Skeletal muscle tissue (tissue), 4 donors: ENCODE measurements around the gene CPZ. TPM values are rescaled to one million over a fixed set of nuclear protein-coding genes. Genes with fewer than 3 reads are reported as not detected.
"Not testable (repeated sequence)": the region's sequence is repeated elsewhere in the genome, so short reads cannot be mapped to it uniquely, and the experiment has no call there.

ENCODE experiments used
- H3K27ac ChIP-seq: one replicate; pipeline ENCODE4 v1.7.0; 2013; ENCODE audit warnings: mild to moderate bottlenecking, low read depth, low read length, inconsistent platforms
- H3K27me3 ChIP-seq, 3 donors: one replicate each; pipeline ENCODE4 v1.7.0; 2013; ENCODE audit warnings: low read length in 3 of 3; ENCODE audit not compliant: control insufficient read depth in 3 of 3, insufficient read depth in 3 of 3
- H3K36me3 ChIP-seq, 3 donors: one replicate each; pipeline ENCODE4 v1.7.0; 2013; ENCODE audit warnings: low read length in 3 of 3; ENCODE audit not compliant: control insufficient read depth in 3 of 3, insufficient read depth in 3 of 3
- H3K4me1 ChIP-seq, 3 donors: one replicate each; pipeline ENCODE4 v1.7.0; 2013; ENCODE audit warnings: low read length in 3 of 3, mild to moderate bottlenecking in 3 of 3; ENCODE audit not compliant: control insufficient read depth in 3 of 3, insufficient read depth in 3 of 3
- H3K4me3 ChIP-seq, 3 donors: one replicate each; pipeline ENCODE4 v1.7.0; 2013; ENCODE audit warnings: low read length in 3 of 3
- H3K9ac ChIP-seq, 3 donors: one replicate each; pipeline ENCODE4 v1.7.0; 2013; ENCODE audit warnings: low read length in 3 of 3, mild to moderate bottlenecking in 3 of 3, moderate library complexity in 2 of 3, low read depth in 1 of 3
- H3K9me3 ChIP-seq, 3 donors: one replicate each; pipeline ENCODE4 v1.7.0; 2013; ENCODE audit warnings: low read length in 3 of 3; ENCODE audit not compliant: control insufficient read depth in 3 of 3
- total RNA-seq: library from RNA; depleted of rRNA; stranded (reverse); fragments of >200 nt; gene quantifications from one replicate; pipeline ENCODE4 v1.2.3, GENCODE V29; 2014
- donor health status: Osteomylitis.

The CPZ gene
- total RNA-seq, 1 donor from 2014 or later: 11.5 TPM

DNA sequence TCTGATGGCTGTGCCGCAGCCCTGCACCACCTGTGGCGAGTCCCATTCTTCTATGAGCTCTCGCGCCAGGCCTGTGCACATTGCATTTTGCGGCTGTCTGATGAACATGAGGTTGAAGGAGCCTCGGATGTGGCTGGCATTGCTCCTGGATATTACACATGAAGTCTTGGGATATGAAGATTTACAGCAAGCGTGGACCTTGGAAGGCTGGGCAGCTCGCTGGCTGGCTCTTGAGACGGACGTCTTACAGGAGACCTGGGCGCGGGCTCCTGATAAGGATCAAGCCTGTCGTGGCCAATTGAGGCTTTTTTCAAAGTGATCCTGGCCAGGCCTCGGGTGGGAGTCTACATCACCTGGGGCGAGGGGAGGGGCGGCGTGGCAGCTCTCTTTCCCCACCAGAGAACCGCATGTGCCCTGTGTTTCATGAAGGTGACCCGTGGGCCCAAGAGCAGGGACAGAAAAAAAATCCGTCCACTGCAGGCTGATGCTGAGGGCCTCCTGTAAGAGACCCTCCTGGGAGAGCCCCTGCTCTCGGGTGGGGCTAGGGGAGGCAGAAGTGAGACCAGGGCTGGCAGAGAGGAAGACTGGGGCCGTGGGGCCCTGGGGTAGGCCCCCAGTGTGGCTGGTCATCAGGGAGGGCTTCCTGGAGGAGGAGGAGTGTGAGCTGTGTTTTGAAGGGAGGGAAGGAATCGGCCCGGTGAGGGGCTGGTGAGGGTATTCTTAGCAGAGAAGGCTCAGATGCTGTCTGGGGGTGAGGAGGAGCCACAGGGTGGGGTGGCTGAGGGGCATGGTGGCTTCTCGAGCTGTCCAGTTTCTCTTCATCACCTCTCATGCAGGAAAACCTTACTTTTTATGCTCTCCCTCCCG is 23.6 kb downstream of the CPZ start:
- no peak overlapping the region for H3K9ac ChIP-seq
- H3K27me3 ChIP-seq: peaks cover 0 to 27% (median 7%) of the 10 kb centered on the region in 3 donors
- H3K27ac ChIP-seq: no peak overlapping the region
- H3K36me3 ChIP-seq: no peaks in the 10 kb centered on the region
- H3K4me1 ChIP-seq: peaks cover 0 to 3% (median 0%) of the 10 kb centered on the region in 3 donors
- no peaks in the 10 kb centered on the region for H3K9me3 ChIP-seq
- no peak overlapping the region for H3K4me3 ChIP-seq

DNA sequence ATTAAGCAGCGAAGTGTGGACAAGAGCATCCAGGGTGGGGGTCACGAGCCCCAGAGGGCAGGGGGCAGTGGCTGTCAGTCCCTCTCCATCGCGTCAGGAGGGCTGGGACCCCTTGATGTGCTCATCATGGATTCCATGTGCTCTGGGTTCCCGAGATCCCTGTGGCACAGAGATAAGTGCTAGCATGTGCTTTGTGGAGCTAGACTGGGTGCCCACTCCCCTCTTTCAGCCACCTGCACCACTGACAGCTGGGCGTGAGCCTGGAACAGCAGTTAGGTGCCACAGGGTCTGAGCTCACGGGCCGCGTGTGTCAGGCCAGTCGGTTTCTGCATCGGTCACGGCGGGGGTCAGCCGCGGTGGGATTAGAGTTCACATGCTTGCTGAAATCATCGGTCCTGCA is 24.3 kb downstream of the CPZ start:
- no peak overlapping the region for H3K9ac ChIP-seq
- peaks cover 0 to 24% (median 7%) of the 10 kb centered on the region in 3 donors for H3K27me3 ChIP-seq
- H3K36me3 ChIP-seq: no peaks in the 10 kb centered on the region
- H3K27ac ChIP-seq: no peak overlapping the region
- no peaks in the 10 kb centered on the region for H3K4me1 ChIP-seq
- no peak overlapping the region for H3K4me3 ChIP-seq
- no peaks in the 10 kb centered on the region for H3K9me3 ChIP-seq

GRCh38 chr4:8617486-8618040 is 25.0 kb downstream of the CPZ start:
- Histone ChIP-seq H3K36me3 (no peaks in the 10 kb centered on the region), H3K27me3 (peaks cover 0 to 23% (median 7%) of the 10 kb centered on the region in 3 donors), H3K27ac (no peak overlapping the region), H3K4me1 (no peaks in the 10 kb centered on the region), H3K4me3 (no peak overlapping the region), H3K9ac (no peak overlapping the region), H3K9me3 (no peaks in the 10 kb centered on the region)

DNA sequence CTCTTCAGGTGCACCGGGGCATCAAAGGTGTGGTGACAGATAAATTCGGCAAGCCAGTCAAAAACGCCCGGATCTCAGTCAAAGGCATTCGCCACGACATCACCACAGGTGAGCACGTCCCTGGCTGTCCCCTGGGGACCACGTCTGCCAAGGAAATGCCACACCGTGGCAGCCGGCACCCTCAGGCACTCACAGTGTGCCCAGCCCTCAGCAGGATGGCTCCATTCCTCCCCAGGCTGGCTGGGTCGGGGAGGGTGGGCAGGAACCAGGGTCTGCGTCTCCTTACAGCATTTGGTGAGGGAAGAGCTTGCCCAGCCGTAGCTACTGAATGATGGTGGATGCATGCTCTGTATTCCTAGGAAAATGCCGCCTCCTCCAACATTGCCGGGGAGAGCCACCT is 25.9 kb downstream of the CPZ start:
- Histone ChIP-seq H3K27me3 (peaks cover 0 to 23% (median 7%) of the 10 kb centered on the region in 3 donors), H3K4me1 (no peaks in the 10 kb centered on the region), H3K9me3 (no peaks in the 10 kb centered on the region), H3K27ac (no peak overlapping the region), H3K36me3 (no peaks in the 10 kb centered on the region), H3K4me3 (no peak overlapping the region), H3K9ac (no peak overlapping the region)

DNA sequence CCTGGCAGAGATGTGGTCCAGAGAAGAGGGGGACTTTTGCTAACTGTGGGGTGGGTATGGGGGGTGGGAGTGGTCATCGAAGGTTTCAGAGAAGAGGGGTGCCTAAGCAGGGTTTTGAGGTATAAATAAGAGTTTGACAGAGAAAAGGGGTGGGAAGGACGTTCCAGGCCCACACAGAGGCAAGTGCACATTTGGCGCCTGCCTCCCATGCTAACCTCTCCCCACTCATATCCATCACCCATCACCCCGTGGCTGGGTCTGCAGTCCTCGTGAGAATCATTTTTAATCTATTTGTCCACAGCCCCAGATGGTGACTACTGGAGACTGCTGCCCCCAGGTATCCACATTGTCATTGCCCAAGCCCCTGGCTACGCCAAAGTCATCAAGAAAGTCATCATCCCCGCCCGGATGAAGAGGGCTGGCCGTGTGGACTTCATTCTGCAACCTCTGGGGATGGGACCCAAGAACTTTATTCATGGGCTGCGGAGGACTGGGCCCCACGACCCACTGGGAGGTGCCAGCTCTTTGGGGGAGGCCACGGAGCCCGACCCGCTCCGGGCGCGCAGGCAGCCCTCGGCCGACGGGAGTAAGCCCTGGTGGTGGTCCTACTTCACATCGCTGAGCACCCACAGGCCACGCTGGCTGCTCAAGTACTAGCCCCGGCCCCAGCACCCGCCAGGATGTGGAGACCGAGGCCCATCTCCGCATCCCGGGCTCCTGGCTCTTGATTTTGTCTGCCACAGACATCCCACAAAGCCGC is 26.6 kb downstream of the CPZ start:
- Histone ChIP-seq H3K4me3 (no peak overlapping the region), H3K9ac (no peak overlapping the region), H3K4me1 (no peaks in the 10 kb centered on the region), H3K36me3 (no peaks in the 10 kb centered on the region), H3K27me3 (peaks cover 0 to 20% (median 3%) of the 10 kb centered on the region in 3 donors), H3K27ac (no peak overlapping the region), H3K9me3 (no peaks in the 10 kb centered on the region)

DNA sequence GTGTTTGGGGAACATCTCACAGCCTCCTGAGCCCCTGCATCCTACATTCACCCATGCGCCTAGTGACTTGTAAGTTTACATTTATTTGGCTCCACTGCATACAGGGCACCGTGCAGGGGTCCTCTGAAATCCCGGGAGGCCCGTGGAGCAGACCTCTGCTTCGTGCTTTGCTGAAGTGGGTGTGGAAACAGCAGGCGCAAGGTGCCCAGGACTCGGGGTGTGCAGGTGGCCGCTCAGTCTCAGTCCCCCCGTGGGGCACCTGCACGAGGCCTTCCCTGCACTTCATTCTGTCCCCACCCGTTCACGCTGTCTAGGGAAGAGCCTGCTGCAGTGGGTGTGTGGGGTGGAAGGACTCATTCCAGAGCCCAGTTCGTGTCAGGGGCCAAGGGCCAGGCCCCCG is 28.6 kb downstream of the CPZ start:
- not testable (repeated sequence) for H3K4me3 ChIP-seq, H3K9me3 ChIP-seq, H3K27ac ChIP-seq, H3K9ac ChIP-seq, H3K36me3 ChIP-seq, H3K4me1 ChIP-seq
- H3K27me3 ChIP-seq: peaks cover 0 to 20% (median 3%) of the 10 kb centered on the region in 3 donors

DNA sequence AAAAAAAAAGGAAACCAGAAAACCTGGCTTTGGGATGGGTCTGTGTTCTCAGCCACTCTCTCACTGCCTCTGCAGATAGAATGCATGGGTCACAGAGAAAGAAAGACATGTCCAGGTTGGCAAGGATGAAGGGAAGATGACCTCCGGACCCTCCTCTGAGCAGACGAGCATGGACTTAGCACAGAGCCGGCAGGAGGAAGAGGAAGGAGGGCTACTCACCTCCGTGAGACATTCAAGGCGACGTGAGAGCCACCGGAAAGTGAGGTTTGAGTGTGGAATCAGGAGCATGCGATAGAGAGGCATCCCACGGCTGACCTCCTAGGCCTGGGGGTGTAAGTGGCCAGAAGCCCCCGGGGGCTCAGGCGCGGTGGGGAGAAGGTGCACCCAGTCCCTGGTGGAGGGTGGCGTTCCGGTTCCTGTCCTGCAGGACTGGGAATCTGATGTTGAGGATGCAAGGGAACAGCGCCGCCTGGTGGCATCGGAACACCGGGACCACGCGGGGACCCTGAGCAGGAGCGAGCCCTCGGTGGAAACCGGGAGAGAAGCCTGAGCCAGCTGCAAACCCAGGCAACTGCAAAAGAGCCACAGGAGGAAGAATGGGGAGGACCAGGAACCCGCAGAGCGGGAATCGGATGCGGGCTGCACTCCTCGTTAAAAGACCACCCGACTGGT is 32.2 kb downstream of the CPZ start:
- H3K4me1 ChIP-seq, H3K27ac ChIP-seq, H3K9me3 ChIP-seq, H3K4me3 ChIP-seq, H3K36me3 ChIP-seq, H3K9ac ChIP-seq, H3K27me3 ChIP-seq: not testable (repeated sequence)

GRCh38 chr4:8630240-8630905 is 37.8 kb downstream of the CPZ start:
- H3K9ac ChIP-seq, H3K4me3 ChIP-seq, H3K4me1 ChIP-seq, H3K36me3 ChIP-seq, H3K27ac ChIP-seq, H3K27me3 ChIP-seq, H3K9me3 ChIP-seq: not testable (repeated sequence)

DNA sequence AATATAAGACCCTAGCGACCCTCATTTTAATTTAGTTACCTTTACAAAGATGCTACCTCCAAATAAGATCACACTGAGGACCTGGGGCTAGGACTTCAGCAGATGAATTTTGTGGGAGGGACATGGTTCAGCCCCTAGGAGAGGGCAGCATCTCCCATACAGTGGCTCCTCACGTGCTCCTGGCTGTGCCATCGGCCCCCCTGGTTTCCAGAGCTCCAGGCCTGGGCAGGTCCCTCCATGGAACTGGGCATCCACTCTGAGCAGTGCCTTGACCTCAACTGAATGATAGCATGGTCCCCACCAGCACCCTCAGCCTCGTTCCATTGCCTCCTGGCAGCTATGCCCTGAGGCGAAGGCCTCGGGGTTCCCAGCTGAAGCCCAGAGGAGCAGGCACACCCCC is 39.3 kb downstream of the CPZ start:
- not testable (repeated sequence) for H3K27me3 ChIP-seq, H3K36me3 ChIP-seq, H3K4me1 ChIP-seq, H3K9ac ChIP-seq, H3K9me3 ChIP-seq, H3K27ac ChIP-seq, H3K4me3 ChIP-seq
